Measurements from ENCODE around the gene SULT2B1. TPM values are rescaled to one million over a fixed set of nuclear protein-coding genes. Genes with fewer than 3 reads are reported as not detected.
"Not testable (repeated sequence)": the region's sequence is repeated elsewhere in the genome, so short reads cannot be mapped to it uniquely, and the experiment has no call there.

Gene SULT2B1
- total RNA-seq, 4 donors from 2014 or later, result 0.32 to 0.41 TPM; not detected in 2

DNA sequence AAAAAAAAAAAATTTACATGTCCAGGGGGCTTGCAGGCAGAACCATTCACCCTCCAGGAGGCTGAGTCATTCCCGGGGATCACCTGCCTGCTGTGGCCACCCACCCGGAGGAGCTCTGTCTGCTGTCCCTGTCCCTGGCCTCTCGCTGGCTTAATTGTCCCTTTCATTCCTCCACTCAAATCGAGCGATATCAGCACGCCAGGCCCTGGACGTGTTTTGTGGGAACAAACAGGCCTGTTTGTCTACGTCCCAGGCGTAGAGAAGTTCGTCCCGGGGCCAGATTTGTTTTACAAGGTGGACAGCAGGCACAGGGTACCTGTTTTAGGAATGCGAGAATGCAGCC, 21.2 kb downstream of the SULT2B1 start:
- Histone ChIP-seq H3K27ac (no peak overlapping the region), H3K36me3 (no peaks in the 10 kb centered on the region), H3K4me3 (no peak overlapping the region), H3K4me1 (peaks cover 0 to 7% (median 4%) of the 10 kb centered on the region in 4 donors), H3K9me3 (no peaks in the 10 kb centered on the region), H3K27me3 (peaks cover 4% of the 10 kb centered on the region)
- 79 to 80% methylated on average over 2 to 12 of the region's 12 CpGs for WGBS, 2 donors (ENCODE audit: low coverage in 1 of 2)
- intact Hi-C loops (cut with DNase I; ENCODE audit: low total_unique reads) (no loop called here), in situ Hi-C loops (cut with MboI; ENCODE audit: low pct_ligation_motif_present in 1 of 4, low pct_unique_long_range_greater_than_20kb in 1 of 4, low sequenced_read_pairs in 3 of 4) (no loop called here)
- DNase-seq, result no peak
- TF ChIP-seq, protein P1, sequence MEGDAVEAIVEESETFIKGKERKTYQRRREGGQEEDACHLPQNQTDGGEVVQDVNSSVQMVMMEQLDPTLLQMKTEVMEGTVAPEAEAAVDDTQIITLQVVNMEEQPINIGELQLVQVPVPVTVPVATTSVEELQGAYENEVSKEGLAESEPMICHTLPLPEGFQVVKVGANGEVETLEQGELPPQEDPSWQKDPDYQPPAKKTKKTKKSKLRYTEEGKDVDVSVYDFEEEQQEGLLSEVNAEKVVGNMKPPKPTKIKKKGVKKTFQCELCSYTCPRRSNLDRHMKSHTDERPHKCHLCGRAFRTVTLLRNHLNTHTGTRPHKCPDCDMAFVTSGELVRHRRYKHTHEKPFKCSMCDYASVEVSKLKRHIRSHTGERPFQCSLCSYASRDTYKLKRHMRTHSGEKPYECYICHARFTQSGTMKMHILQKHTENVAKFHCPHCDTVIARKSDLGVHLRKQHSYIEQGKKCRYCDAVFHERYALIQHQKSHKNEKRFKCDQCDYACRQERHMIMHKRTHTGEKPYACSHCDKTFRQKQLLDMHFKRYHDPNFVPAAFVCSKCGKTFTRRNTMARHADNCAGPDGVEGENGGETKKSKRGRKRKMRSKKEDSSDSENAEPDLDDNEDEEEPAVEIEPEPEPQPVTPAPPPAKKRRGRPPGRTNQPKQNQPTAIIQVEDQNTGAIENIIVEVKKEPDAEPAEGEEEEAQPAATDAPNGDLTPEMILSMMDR (IDR thresholded peaks at IDR 0.05), result no peak
- TF ChIP-seq EP300 (IDR thresholded peaks at IDR 0.05; ENCODE audit: low read depth) (no peak), POLR2AphosphoS5 (IDR thresholded peaks at IDR 0.05) (no peak), POLR2A (IDR thresholded peaks at IDR 0.05) (no peak)

DNA sequence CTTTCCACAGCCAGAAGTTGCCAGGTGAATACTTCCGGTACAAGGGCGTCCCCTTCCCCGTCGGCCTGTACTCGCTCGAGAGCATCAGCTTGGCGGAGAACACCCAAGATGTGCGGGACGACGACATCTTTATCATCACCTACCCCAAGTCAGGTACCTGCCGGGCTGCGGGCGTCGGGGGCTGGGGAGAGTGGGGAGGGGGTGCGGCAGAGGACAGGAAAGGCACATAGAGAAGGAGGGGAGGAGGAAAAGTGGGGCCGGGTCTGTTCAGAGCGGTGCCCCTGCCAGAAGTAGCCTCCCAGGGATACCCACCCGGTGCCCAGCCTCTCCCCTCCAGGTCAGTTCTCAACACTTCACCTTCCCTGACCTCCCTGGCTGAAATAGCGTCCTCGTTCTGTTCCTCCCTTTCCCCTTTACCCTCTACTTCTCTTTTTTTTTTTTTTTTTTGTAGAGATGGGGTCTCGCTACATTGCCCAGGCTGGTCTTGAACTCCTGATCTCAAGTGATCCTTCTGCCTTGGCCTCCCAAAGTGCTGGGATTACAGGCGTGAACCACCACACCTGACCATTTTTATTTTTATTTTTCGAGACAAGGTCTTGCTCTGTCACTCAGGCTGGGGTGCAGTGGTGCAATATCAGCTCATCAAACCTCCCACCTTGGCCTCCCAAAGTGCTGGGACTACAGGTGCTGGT, 24.1 kb downstream of the SULT2B1 start:
- WGBS, 2 donors (ENCODE audit: low coverage in 1 of 2), result 70 to 81% methylated on average over 3 to 23 of the region's 23 CpGs
- Histone ChIP-seq H3K27me3 (peaks cover 5% of the 10 kb centered on the region), H3K9me3 (no peaks in the 10 kb centered on the region), H3K4me3 (no peak overlapping the region), H3K36me3 (no peaks in the 10 kb centered on the region), H3K27ac (no peak overlapping the region), H3K4me1 (peaks cover 0 to 3% (median 1%) of the 10 kb centered on the region in 4 donors)
- in situ Hi-C loops (cut with MboI; ENCODE audit: low pct_ligation_motif_present in 1 of 4, low pct_unique_long_range_greater_than_20kb in 1 of 4, low sequenced_read_pairs in 3 of 4), result loop anchor here in 2 of 4 donors (25.0 kb wide), 2 partner anchors 264 to 314 kb away; partner anchors contain the start of genes CARD8 (in 1 of the 2) and ZNF114 (in 1 of the 2)
- no peak for DNase-seq
- TF ChIP-seq POLR2AphosphoS5 (IDR thresholded peaks at IDR 0.05), result no peak
- TF ChIP-seq, protein P1 (IDR thresholded peaks at IDR 0.05), result no peak
- no peak for TF ChIP-seq POLR2A (IDR thresholded peaks at IDR 0.05)
- TF ChIP-seq EP300 (IDR thresholded peaks at IDR 0.05; ENCODE audit: low read depth), result no peak
- intact Hi-C loops (cut with DNase I; ENCODE audit: low total_unique reads), result no loop called here

DNA sequence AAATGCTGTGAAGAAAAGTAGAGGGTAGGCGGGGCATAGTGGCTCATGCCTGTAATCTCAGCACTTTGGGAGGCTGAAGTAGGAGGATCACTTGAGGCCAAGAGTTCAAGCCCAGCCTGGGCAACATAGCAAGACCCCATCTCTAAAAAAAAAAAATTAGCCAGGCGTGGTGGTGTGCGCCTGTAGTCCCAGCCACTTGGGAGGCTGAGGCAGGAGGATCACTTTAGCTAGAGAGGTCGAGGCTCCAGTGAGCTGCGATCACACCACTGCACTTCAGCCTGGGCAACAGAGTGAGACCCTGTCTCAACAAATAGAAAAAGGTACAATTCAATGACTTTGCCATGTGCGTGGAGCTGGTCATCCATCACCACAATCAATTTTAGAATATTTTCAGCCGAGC, 25.9 kb downstream of the SULT2B1 start:
- H3K4me3 ChIP-seq; H3K4me1 ChIP-seq; intact Hi-C loops (cut with DNase I; ENCODE audit: low total_unique reads); H3K9me3 ChIP-seq; DNase-seq; H3K36me3 ChIP-seq; H3K27me3 ChIP-seq; H3K27ac ChIP-seq: not testable (repeated sequence)
- WGBS, 2 donors (ENCODE audit: low coverage in 1 of 2), result 85 to 90% methylated on average over 6 to 7 of the region's 7 CpGs
- in situ Hi-C loops (cut with MboI; ENCODE audit: low pct_ligation_motif_present in 1 of 4, low pct_unique_long_range_greater_than_20kb in 1 of 4, low sequenced_read_pairs in 3 of 4), result loop anchor here in 2 of 4 donors (25.0 kb wide), 2 partner anchors 266 to 316 kb away; partner anchors contain the start of genes CARD8 (in 1 of the 2) and ZNF114 (in 1 of the 2)

DNA sequence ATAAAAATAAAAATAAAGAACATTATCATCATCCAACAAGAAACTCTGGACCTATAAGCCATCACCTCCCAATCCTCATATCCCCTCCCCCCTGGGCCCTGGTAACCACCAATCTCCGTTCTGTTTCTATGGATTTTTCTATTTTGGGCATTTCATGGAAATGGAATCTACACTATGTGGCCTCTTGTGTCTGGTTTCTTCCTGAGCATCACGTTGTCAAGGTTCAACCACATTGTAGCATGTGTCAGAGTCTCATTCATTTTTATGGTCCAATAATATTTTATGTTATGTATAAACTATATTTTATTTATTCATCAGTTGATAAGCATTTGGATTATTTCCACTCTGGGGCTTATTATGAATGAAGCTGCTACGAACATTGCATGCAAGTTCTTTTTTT, 26.9 kb downstream of the SULT2B1 start:
- in situ Hi-C loops (cut with MboI; ENCODE audit: low pct_ligation_motif_present in 1 of 4, low pct_unique_long_range_greater_than_20kb in 1 of 4, low sequenced_read_pairs in 3 of 4), result loop anchor here in 2 of 4 donors (25.0 kb wide), 2 partner anchors 267 to 317 kb away; partner anchors contain the start of genes CARD8 (in 1 of the 2) and ZNF114 (in 1 of the 2)
- H3K4me1 ChIP-seq, result peaks cover 0 to 3% (median 1%) of the 10 kb centered on the region in 4 donors
- H3K36me3 ChIP-seq, result no peaks in the 10 kb centered on the region
- no peak overlapping the region for H3K4me3 ChIP-seq
- no peaks in the 10 kb centered on the region for H3K9me3 ChIP-seq
- 30 to 33% methylated on average over 3 of the region's 3 CpGs for WGBS, 2 donors (ENCODE audit: low coverage in 1 of 2)
- DNase-seq, result no peak
- intact Hi-C loops (cut with DNase I; ENCODE audit: low total_unique reads), result no loop called here
- peaks cover 5% of the 10 kb centered on the region for H3K27me3 ChIP-seq
- H3K27ac ChIP-seq, result no peak overlapping the region
- TF ChIP-seq POLR2AphosphoS5 (IDR thresholded peaks at IDR 0.05) (no peak), POLR2A (IDR thresholded peaks at IDR 0.05) (no peak), EP300 (IDR thresholded peaks at IDR 0.05; ENCODE audit: low read depth) (no peak)
- TF ChIP-seq, protein P1 (IDR thresholded peaks at IDR 0.05), result no peak

All from transverse colon (tissue), 4 donors.